ENCODE measurements around the gene RCBTB1. TPM values are rescaled to one million over a fixed set of nuclear protein-coding genes. Genes with fewer than 3 reads are reported as not detected.

RCBTB1 gene
- polyA plus RNA-seq, 1 of the 3 experiments (the other 2 are of a cell fraction) = 13.2 TPM

DNA sequence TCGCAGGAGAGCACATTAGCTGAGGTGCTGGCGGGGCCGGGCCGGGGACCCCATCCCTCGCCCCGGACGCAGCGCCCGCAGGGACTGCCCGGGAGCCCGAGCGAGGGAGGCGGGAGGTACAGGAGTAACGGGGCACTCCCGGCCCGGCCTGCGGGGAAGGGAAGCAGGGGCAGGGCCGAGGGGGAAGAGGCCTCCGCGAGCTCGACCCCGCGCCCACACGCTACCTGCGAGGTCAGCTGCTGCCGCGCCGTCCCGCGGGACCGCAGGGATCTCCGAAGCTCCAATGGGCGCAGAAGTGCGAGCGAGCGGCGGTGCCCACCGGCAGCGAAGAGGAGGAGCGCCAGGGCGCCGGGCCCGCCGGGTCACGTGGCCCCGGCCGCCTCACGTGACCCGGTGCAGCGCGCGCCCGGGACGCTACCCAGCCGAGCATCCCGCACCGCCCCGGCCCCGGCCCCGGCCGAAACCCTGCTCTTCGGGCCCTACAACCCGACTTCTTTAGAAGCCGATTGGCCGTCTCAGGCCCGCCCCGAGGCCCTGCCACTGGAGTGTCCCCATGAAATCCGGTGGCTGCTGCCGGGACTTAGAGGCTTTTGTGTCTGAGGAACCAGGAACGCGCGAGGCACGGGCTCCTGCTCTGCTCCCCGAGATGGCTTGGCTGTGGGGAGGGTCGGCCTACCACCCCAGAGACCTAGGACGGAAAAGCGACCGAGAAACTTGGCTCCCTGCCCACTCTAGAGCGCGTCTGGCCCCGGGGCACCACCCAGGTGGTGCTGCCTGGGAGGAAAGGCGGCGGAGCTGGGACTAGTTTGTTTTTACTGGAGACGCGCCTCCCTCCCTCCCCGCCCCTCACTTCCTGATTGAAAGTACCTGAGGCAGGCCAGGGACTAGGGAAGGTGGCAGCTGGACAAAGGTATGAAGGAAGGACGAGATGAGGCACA, at the start of gene RCBTB1 (continued):
- peak; percentile 57; the same call in 1 of the 2 replicates for TF ChIP-seq POLR2AphosphoS5 (IDR thresholded peaks at IDR 0.05; ENCODE audit: low read depth, low read length)
- TF ChIP-seq FOXJ3 (CRISPR knock-in tag; IDR thresholded peaks at IDR 0.05) = no peak
- TF ChIP-seq EP300 (IDR thresholded peaks at IDR 0.05; ENCODE audit: borderline replicate concordance in 1 of 2, low read depth in 1 of 2, low read length in 1 of 2) = no peak
- TF ChIP-seq GABPA (IDR thresholded peaks at IDR 0.05; ENCODE audit: low read depth) = no peak
- peak; percentile 55; the same call in 1 of the 2 replicates for TF ChIP-seq NFIC (IDR thresholded peaks at IDR 0.05; ENCODE audit: borderline replicate concordance)
- TF ChIP-seq TEAD4 (IDR thresholded peaks at IDR 0.05; ENCODE audit: borderline replicate concordance, insufficient read depth) = no peak
- TF ChIP-seq RAD21 (IDR thresholded peaks at IDR 0.05; ENCODE audit: low read length) = no peak
- TF ChIP-seq, protein P1, sequence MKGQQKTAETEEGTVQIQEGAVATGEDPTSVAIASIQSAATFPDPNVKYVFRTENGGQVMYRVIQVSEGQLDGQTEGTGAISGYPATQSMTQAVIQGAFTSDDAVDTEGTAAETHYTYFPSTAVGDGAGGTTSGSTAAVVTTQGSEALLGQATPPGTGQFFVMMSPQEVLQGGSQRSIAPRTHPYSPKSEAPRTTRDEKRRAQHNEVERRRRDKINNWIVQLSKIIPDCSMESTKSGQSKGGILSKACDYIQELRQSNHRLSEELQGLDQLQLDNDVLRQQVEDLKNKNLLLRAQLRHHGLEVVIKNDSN (IDR thresholded peaks at IDR 0.05; ENCODE audit: borderline replicate concordance, low read depth) = peak; percentile 95
- no peak for TF ChIP-seq SMC3 (IDR thresholded peaks at IDR 0.05; ENCODE audit: low read depth, low read length)
- no peak for TF ChIP-seq YY1 (IDR thresholded peaks at IDR 0.05; ENCODE audit: low read depth)
- TF ChIP-seq RCOR1 (IDR thresholded peaks at IDR 0.05; ENCODE audit: low read length) = no peak
- TF ChIP-seq CHD2 (IDR thresholded peaks at IDR 0.05; ENCODE audit: low read length, partially characterized antibody) = peak; percentile 2
- TF ChIP-seq ELF1 (IDR thresholded peaks at IDR 0.05) = no peak
- TF ChIP-seq MEF2A (IDR thresholded peaks at IDR 0.05; ENCODE audit: borderline replicate concordance, low read depth) = no peak

DNA sequence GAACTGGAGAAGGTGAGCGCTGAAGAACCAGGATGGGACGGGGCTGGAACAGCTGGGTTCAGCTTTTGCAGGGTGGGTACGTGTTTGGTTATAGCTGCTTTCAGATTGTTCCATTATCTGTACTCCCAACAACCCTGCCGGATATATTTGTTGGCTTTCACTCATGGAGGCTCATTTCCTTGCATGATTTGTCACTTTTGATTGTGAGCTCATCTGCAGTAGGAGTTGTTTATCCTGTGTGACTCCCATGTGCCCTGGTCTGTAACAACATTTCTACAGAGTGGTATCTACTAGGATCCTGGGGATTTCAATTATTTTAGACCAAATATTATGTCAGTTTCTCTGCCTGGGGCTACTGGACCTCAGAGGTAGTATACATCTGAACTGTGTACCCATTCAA, 48.4 kb upstream of the RCBTB1 start:
- POLR2A ChIA-PET = no interaction called here
- Histone ChIP-seq H3K27me3 (ENCODE audit: insufficient read depth) (no peaks in the 10 kb centered on the region), H3K4me1 (ENCODE audit: control insufficient read depth in 1 of 2, insufficient read depth in 2 of 2, low read depth in 1 of 2, low read length in 1 of 2) (no peaks in the 10 kb centered on the region), H3K79me2 (ENCODE audit: insufficient read depth) (no peaks in the 10 kb centered on the region), H3K9me3 (no peaks in the 10 kb centered on the region), H3K27ac (ENCODE audit: low read depth in 2 of 2, low read length in 1 of 2) (no peak overlapping the region), H4K20me1 (ENCODE audit: insufficient read depth) (no peaks in the 10 kb centered on the region), H3F3A (replicated peaks; ENCODE audit: insufficient read depth) (no peaks in the 10 kb centered on the region), H3K4me3 (ENCODE audit: low read depth in 2 of 2, low read length in 1 of 2) (no peak overlapping the region), H3K9ac (no peak overlapping the region), H2AFZ (ENCODE audit: low read depth) (no peak overlapping the region), H3K9me2 (no peaks in the 10 kb centered on the region), H3K4me2 (no peak overlapping the region), H3K36me3 (replicated peaks in 1 of 2; ENCODE audit: control insufficient read depth in 1 of 2, insufficient read depth in 2 of 2, low read length in 1 of 2) (no peaks in the 10 kb centered on the region)
- TF ChIP-seq TCF12 (IDR thresholded peaks at IDR 0.05) = no peak
- no peak for TF ChIP-seq TAF1 (IDR thresholded peaks at IDR 0.05; ENCODE audit: borderline replicate concordance, low read depth, low read length)
- TF ChIP-seq, protein P2, sequence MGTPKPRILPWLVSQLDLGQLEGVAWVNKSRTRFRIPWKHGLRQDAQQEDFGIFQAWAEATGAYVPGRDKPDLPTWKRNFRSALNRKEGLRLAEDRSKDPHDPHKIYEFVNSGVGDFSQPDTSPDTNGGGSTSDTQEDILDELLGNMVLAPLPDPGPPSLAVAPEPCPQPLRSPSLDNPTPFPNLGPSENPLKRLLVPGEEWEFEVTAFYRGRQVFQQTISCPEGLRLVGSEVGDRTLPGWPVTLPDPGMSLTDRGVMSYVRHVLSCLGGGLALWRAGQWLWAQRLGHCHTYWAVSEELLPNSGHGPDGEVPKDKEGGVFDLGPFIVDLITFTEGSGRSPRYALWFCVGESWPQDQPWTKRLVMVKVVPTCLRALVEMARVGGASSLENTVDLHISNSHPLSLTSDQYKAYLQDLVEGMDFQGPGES (IDR thresholded peaks at IDR 0.05; ENCODE audit: low read depth, low read length) = no peak
- TF ChIP-seq MXI1 (IDR thresholded peaks at IDR 0.05; ENCODE audit: low read depth, low read length) = no peak
- CTCF ChIA-PET = interaction anchor here (1.3 kb wide), 1 partner anchor 13 kb away, joined by 3 read pairs; no protein-coding TSS in a partner anchor
- no peak for DNase-seq
- 94% methylated on average over 4 of the region's 4 CpGs for WGBS (ENCODE audit: low lambda C conversion rate)
